Renal cortical epithelial cell (primary cell): ENCODE results near the gene ZNF768. TPM values are rescaled to one million over a fixed set of nuclear protein-coding genes. Genes with fewer than 3 reads are reported as not detected.
"Not testable (repeated sequence)": the region's sequence is repeated elsewhere in the genome, so short reads cannot be mapped to it uniquely, and the experiment has no call there.

Experiments used
- DNase-seq: peaks from one replicate; pipeline ENCODE4 v3.0.0-alpha.2; 2011; ENCODE audit warnings: low read depth
- total RNA-seq: library from RNA; depleted of rRNA; stranded (reverse); fragments of >200 nt; gene quantifications from 2 replicates; pipeline ENCODE4 v1.2.3, GENCODE V29; 2014

The ZNF768 gene
- total RNA-seq, 1 donor from 2014 or later = 24.0 TPM

- no peak for DNase-seq
Observed at GRCh38 chr16:30510376-30510938, 15.9 kb downstream of the ZNF768 start.

DNA sequence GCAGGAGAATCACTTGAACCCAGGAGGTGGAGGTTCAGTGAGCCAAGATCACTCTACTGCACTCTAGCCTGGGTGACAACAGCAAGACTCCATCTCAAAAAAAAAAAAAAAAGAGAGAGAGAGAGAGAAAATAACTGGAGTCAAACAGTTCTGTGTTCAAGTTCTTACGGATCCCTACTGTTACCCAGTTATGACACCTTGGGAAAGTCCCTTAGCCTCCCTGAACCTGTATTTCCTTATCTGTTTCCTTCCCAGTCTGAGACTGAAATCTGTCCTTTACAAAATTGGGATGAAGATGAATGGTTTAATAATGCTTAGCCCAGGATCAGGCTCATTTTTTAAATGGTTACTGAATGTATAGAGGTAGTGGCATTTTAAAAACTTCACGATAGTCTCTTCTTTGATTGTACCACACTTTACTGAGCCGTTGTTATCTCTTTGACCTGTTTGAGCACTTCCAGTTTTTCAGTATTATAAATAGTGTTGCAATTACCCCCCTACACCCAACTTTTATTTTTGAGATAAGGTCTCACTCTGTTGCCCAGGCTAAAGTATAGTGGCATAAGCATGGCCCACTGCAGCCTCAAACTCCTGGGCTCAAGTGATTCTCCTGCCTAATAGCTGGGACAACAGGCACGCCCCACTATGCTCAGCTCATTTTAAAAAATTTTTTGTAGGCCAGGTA, 17.1 kb downstream of the ZNF768 start:
- no peak for DNase-seq

GRCh38 chr16:30503403-30504296, 22.7 kb downstream of the ZNF768 start:
- DNase-seq = no peak

DNA sequence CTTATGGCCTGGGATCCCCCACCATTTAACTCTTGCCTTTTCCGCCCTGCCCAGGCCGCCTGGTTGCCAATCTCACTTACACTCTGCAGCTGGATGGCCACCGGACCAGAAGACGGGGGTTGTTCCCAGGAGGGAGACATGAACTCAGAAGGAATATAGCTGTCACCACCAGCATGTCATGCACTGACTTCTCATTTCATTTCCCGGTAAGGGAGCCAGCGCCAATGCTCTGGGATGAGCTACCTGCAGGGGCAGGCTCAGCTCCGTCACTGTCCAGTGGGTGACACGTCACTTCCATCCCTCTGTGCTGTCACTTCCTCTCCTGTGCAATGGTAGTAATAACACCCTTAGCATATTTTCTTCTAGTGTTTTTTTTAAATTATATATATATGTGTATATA, 27.1 kb downstream of the ZNF768 start:
- DNase-seq = no peak

- no peak for DNase-seq
Observed at GRCh38 chr16:30494709-30495108, 31.7 kb downstream of the ZNF768 start.

DNA sequence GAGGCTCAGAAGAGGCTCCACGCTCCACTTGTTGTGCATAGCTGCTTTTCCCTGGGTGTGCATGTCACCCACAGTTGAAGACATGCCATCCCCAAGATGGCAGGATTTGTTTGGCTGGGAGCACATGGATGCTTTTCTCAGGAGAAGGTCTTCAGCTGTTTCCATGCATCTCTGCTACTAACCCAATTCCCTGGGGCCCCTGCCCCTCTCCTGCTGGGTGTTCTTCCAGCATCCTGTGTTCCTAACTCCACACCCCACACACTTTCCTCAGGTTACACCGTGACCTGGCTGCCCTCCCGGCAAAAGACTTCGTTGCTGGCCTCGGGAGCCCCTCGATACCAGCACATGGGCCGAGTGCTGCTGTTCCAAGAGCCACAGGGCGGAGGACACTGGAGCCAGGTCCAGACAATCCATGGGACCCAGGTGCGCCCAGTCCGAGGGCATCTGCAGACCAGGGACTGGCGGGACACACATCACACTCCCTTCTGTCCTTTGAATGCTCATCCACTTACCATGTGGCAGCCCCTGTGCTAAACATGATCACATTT, 32.4 kb downstream of the ZNF768 start:
- DNase-seq = no peak

DNA sequence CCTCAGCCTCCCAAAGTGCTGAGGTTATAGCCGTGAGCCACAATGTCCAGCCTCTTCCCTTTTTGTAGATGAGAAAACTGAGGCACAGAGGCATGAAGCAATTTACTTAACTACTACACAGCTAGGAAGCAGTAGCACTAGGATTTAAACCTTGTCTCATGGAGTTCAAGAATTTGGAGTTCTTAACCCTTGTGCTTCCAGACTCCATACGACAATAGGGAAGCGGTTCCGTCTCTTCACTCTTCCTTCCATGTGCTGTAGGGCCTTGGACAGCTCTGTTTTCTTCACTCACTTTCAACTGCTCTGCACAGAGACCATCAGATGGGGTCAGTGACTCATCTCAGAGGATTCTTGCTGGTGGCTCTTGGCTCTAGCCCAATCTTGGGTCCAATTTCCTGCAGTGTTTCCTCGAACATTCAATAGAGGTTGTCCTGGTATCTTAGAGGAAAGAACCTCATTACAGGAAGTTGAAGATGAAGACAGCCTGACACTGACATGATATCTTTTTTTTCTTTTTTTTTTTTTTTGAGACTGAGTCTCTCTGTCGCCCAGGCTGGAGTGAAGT, 34.5 kb downstream of the ZNF768 start:
- peak; percentile 82 for DNase-seq

- DNase-seq = no peak
Observed at GRCh38 chr16:30491229-30491628, 35.1 kb downstream of the ZNF768 start.

- no peak for DNase-seq
Observed at GRCh38 chr16:30490210-30490609, 36.2 kb downstream of the ZNF768 start.

- DNase-seq = peak; percentile 34
Observed at GRCh38 chr16:30488764-30489605, 37.4 kb downstream of the ZNF768 start.

GRCh38 chr16:30485818-30486436, 40.4 kb downstream of the ZNF768 start:
- no peak for DNase-seq

DNA sequence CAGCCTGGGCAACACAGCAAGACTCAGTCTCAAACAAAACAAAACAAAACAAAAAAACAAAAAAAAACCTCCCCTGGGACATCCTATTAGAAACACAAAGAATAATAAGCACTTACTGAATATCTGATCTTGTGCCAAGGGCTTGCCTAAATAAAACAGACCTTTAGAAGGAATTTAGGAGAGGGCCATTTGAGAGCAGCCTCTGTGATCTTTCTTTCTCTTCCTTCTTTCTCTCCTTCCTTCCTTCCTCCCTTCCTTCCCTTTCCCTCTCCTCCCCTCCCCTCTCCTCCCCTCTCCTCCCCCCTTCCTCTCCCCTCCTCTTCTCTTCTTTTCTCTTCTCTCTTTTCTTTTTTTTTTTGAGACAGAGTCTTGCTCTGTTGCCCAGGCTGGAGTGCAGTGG, 41.5 kb downstream of the ZNF768 start:
- no peak for DNase-seq

- DNase-seq = no peak
Observed at GRCh38 chr16:30482366-30482765, 44.0 kb downstream of the ZNF768 start.

DNA sequence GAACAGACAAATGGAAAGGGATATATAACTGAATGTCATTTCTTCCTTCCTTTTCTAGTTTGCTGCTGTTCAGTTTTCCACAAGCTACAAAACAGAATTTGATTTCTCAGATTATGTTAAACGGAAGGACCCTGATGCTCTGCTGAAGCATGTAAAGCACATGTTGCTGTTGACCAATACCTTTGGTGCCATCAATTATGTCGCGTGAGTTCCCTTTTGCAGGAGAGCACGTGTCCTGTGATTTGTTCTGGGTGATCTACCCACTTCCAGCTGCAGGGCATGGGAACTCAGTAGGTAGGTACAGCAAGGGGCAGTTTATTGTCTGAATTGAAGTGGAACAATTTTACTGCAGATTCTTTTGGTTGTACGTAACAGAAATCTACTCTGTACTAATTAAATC, 45.0 kb downstream of the ZNF768 start:
- DNase-seq = no peak

- no peak for DNase-seq
Observed at GRCh38 chr16:30478766-30479478, 47.4 kb downstream of the ZNF768 start.

- not testable (repeated sequence) for DNase-seq
Observed at GRCh38 chr16:30477773-30478172, 48.6 kb downstream of the ZNF768 start.

- no peak for DNase-seq
Observed at GRCh38 chr16:30476991-30477390, 49.4 kb downstream of the ZNF768 start.

DNA sequence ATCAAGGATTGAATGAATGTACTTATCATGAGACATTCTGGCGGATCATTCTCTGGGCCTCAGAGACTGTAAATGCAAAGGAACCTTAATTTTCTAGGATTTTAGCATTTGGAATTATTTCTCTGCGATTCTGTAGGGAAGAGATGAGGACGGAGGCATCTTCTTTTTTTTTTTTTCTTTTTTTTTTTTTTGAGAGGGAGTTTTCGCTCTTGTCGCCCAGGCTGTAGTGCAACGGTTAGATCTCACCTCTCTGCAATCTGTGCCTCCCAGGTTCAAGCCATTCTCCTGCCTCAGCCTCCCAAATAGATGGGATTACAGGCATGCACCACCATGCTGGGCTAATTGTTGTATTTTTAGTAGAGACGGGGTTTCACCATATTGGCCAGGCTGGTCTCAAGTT, 51.7 kb downstream of the ZNF768 start:
- no peak for DNase-seq

DNA sequence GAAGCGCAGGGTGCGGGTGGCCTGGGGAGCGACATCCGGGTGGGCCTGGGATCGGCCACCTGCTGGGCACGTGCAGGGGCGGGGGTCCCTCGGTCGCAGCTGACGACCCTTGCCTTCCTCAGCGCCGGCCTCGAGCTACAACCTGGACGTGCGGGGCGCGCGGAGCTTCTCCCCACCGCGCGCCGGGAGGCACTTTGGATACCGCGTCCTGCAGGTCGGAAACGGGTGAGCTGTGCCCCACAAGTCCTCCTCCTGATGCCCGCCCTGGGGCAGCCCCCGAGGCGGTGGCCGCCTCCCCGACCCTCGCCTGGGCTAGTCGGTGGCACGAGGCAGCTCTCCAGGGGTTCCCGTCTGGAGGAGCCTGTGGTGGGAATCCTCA, 52.3 kb downstream of the ZNF768 start:
- DNase-seq = no peak
